ENCODE results near the gene PTPRN2. TPM values are rescaled to one million over a fixed set of nuclear protein-coding genes. Genes with fewer than 3 reads are reported as not detected.

Gene PTPRN2
- total and polyA plus RNA-seq, 7 donors: 0.47 to 0.82 (median 0.51) TPM

GRCh38 chr7:157799076-157799685, 788.4 kb downstream of the PTPRN2 start:
- intact Hi-C loops (cut with DNase I): no loop called here
- Histone ChIP-seq H3K36me3 (ENCODE audit: insufficient read depth in 1 of 2, low read depth in 1 of 2) (no peaks in the 10 kb centered on the region), H3K27me3 (ENCODE audit: insufficient read depth in 3 of 3, low read length in 2 of 3) (no peaks in the 10 kb centered on the region), H3K9me3 (no peaks in the 10 kb centered on the region), H3K4me3 (no peak overlapping the region), H3K4me1 (no peaks in the 10 kb centered on the region), H3K27ac (no peak overlapping the region)
- DNase-seq (peak in 1 of 2 donors; percentile 32), ATAC-seq (no peak)
- no peak for TF ChIP-seq CTCF (IDR thresholded peaks at IDR 0.05)
- 78 to 82% (median 79%) methylated on average over 19 of the region's 19 CpGs for WGBS, 3 donors

DNA sequence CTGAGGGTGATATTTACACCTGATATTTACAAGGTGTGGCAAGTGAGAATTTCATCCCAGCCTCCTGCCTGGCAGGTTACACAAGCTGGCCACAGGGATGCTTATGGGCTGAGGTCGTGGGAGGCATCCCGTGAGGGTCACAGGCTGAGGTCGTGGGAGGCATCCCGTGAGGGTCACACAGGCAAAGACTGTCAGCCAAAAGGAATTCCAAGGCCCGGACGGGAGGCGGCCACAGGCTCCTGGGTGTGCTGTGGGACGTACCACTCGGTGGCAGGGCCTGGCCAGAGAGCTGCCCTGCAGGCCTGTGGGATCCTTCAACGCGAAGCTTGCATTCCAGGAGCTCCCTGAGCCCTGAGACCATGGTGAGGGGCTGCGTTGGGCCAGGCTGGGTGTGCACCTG, 790.3 kb downstream of the PTPRN2 start:
- no peak overlapping the region for H3K27ac ChIP-seq
- WGBS, 3 donors: 69 to 77% (median 76%) methylated on average over 12 of the region's 12 CpGs
- peaks cover 0 to under 1% (median 0%) of the 10 kb centered on the region in 3 donors for H3K27me3 ChIP-seq (ENCODE audit: insufficient read depth in 3 of 3, low read length in 2 of 3)
- DNase-seq: peak; percentile 5 to 21
- no peaks in the 10 kb centered on the region for H3K36me3 ChIP-seq (ENCODE audit: insufficient read depth in 1 of 2, low read depth in 1 of 2)
- ATAC-seq: no peak
- H3K9me3 ChIP-seq: no peaks in the 10 kb centered on the region
- intact Hi-C loops (cut with DNase I): no loop called here
- H3K4me3 ChIP-seq: no peak overlapping the region
- no peak for TF ChIP-seq CTCF (IDR thresholded peaks at IDR 0.05)
- H3K4me1 ChIP-seq: no peaks in the 10 kb centered on the region

DNA sequence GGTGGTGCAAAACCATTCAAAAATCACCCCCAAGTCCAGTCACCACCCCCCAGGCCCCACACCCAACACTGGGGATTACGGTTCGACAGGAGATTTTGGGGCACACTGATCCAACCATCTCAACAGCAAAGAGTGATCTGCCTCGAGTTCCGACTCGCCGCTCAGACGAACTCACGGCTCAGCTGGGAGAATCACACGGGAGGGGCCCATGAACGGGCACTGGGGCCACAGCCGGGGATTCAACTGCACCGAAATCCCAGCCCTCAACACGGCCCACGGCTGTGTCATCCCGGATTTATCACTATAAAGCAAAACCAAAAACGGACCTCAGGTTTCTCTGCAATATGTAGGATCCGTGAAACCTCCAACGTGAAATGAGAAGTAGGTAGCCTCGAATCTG, 790.8 kb downstream of the PTPRN2 start:
- ATAC-seq (no peak), DNase-seq (peak; percentile 3 to 9)
- intact Hi-C loops (cut with DNase I): no loop called here
- no peaks in the 10 kb centered on the region for H3K9me3 ChIP-seq
- no peak overlapping the region for H3K4me3 ChIP-seq
- H3K4me1 ChIP-seq: no peaks in the 10 kb centered on the region
- no peak for TF ChIP-seq CTCF (IDR thresholded peaks at IDR 0.05)
- WGBS, 3 donors: 85 to 93% (median 90%) methylated on average over 19 of the region's 19 CpGs
- no peak overlapping the region for H3K27ac ChIP-seq
- peaks cover 0 to 3% (median 0%) of the 10 kb centered on the region in 3 donors for H3K27me3 ChIP-seq (ENCODE audit: insufficient read depth in 3 of 3, low read length in 2 of 3)
- no peaks in the 10 kb centered on the region for H3K36me3 ChIP-seq (ENCODE audit: insufficient read depth in 1 of 2, low read depth in 1 of 2)

DNA sequence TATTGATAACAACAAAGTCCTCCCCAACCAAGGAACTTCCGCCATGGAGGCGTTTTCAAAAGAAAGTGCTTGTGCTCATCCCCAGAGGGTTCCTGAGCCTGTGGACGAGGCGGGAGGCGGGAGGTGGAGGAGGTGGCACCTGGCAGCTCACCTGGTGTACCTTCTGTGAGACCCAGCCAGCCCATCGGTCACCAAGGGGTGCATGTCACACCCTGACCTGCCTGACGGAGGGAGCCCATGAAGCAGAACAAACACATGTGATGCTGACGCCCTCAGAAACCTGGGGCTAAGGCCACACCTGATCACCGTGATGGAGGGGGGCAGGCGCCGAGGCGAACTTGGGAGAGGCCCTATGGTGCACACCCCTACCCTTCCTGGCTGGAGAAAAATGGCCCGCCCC, 792.0 kb downstream of the PTPRN2 start:
- H3K4me1 ChIP-seq: no peaks in the 10 kb centered on the region
- H3K36me3 ChIP-seq (ENCODE audit: insufficient read depth in 1 of 2, low read depth in 1 of 2): no peaks in the 10 kb centered on the region
- intact Hi-C loops (cut with DNase I): no loop called here
- H3K27ac ChIP-seq: no peak overlapping the region
- no peaks in the 10 kb centered on the region for H3K9me3 ChIP-seq
- H3K27me3 ChIP-seq (ENCODE audit: insufficient read depth in 3 of 3, low read length in 2 of 3): peaks cover 0 to 3% (median 0%) of the 10 kb centered on the region in 3 donors
- H3K4me3 ChIP-seq: no peak overlapping the region
- TF ChIP-seq CTCF (IDR thresholded peaks at IDR 0.05): no peak
- WGBS, 3 donors: 86 to 87% (median 87%) methylated on average over 13 of the region's 13 CpGs
- DNase-seq (peak in 1 of 2 donors; percentile 38), ATAC-seq (no peak)

- Histone ChIP-seq H3K27me3 (ENCODE audit: insufficient read depth in 3 of 3, low read length in 2 of 3) (peaks cover 0 to 3% (median 0%) of the 10 kb centered on the region in 3 donors), H3K4me3 (no peak overlapping the region), H3K9me3 (no peaks in the 10 kb centered on the region), H3K27ac (no peak overlapping the region), H3K4me1 (no peaks in the 10 kb centered on the region), H3K36me3 (ENCODE audit: insufficient read depth in 1 of 2, low read depth in 1 of 2) (no peaks in the 10 kb centered on the region)
- DNase-seq: peak in 1 of 2 donors; percentile 22
- intact Hi-C loops (cut with DNase I): no loop called here
- ATAC-seq: no peak
- TF ChIP-seq CTCF (IDR thresholded peaks at IDR 0.05): no peak
- 51 to 63% (median 57%) methylated on average over 5 of the region's 5 CpGs for WGBS, 3 donors
These were observed 792.4 kb downstream of the PTPRN2 start for GRCh38 chr7:157795199-157795598.

All from psoas muscle (tissue), 8 donors.